Measurements from ENCODE around the gene FBXL15. TPM values are rescaled to one million over a fixed set of nuclear protein-coding genes. Genes with fewer than 3 reads are reported as not detected.

FBXL15 gene
- total and polyA plus RNA-seq, 9 of the 15 experiments (the other 6 are each of a cell fraction or from before 2014, with no cell fraction given): 0.08 to 25.9 (median 3.5) TPM

- TF ChIP-seq ZNF609 (CRISPR knock-in tag; IDR thresholded peaks at IDR 0.05; ENCODE audit: borderline replicate concordance) (no peak), POLR2AphosphoS5 (IDR thresholded peaks at IDR 0.05; ENCODE audit: control insufficient read depth, insufficient read depth, low read depth, low read length) (no peak), BRD9 (IDR thresholded peaks at IDR 0.05; ENCODE audit: low read depth, partially characterized antibody) (peak; percentile 91), ZNF584 (CRISPR knock-in tag; IDR thresholded peaks at IDR 0.05; ENCODE audit: low read depth) (peak; percentile 90)
- TF ChIP-seq, protein P1, sequence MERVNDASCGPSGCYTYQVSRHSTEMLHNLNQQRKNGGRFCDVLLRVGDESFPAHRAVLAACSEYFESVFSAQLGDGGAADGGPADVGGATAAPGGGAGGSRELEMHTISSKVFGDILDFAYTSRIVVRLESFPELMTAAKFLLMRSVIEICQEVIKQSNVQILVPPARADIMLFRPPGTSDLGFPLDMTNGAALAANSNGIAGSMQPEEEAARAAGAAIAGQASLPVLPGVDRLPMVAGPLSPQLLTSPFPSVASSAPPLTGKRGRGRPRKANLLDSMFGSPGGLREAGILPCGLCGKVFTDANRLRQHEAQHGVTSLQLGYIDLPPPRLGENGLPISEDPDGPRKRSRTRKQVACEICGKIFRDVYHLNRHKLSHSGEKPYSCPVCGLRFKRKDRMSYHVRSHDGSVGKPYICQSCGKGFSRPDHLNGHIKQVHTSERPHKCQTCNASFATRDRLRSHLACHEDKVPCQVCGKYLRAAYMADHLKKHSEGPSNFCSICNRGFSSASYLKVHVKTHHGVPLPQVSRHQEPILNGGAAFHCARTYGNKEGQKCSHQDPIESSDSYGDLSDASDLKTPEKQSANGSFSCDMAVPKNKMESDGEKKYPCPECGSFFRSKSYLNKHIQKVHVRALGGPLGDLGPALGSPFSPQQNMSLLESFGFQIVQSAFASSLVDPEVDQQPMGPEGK (CRISPR knock-in tag; IDR thresholded peaks at IDR 0.05; ENCODE audit: borderline replicate concordance): peak; percentile 20; the same call in 1 of the 2 replicates
- TF ChIP-seq, protein P2, sequence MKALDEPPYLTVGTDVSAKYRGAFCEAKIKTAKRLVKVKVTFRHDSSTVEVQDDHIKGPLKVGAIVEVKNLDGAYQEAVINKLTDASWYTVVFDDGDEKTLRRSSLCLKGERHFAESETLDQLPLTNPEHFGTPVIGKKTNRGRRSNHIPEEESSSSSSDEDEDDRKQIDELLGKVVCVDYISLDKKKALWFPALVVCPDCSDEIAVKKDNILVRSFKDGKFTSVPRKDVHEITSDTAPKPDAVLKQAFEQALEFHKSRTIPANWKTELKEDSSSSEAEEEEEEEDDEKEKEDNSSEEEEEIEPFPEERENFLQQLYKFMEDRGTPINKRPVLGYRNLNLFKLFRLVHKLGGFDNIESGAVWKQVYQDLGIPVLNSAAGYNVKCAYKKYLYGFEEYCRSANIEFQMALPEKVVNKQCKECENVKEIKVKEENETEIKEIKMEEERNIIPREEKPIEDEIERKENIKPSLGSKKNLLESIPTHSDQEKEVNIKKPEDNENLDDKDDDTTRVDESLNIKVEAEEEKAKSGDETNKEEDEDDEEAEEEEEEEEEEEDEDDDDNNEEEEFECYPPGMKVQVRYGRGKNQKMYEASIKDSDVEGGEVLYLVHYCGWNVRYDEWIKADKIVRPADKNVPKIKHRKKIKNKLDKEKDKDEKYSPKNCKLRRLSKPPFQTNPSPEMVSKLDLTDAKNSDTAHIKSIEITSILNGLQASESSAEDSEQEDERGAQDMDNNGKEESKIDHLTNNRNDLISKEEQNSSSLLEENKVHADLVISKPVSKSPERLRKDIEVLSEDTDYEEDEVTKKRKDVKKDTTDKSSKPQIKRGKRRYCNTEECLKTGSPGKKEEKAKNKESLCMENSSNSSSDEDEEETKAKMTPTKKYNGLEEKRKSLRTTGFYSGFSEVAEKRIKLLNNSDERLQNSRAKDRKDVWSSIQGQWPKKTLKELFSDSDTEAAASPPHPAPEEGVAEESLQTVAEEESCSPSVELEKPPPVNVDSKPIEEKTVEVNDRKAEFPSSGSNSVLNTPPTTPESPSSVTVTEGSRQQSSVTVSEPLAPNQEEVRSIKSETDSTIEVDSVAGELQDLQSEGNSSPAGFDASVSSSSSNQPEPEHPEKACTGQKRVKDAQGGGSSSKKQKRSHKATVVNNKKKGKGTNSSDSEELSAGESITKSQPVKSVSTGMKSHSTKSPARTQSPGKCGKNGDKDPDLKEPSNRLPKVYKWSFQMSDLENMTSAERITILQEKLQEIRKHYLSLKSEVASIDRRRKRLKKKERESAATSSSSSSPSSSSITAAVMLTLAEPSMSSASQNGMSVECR (CRISPR knock-in tag; IDR thresholded peaks at IDR 0.05): no peak
Observed at GRCh38 chr10:102455893-102456471, 35.3 kb downstream of the FBXL15 start (continued).
